ENCODE data around the gene LYRM1. TPM values are rescaled to one million over a fixed set of nuclear protein-coding genes. Genes with fewer than 3 reads are reported as not detected.

Gene LYRM1
- total and polyA plus RNA-seq, 2 experiments from 2014 or later: 18.7 to 24.8 TPM

GRCh38 chr16:20903899-20904506 is 3.4 kb downstream of the LYRM1 start:
- no peak for DNase-seq (ENCODE audit: low spot score)
- peaks cover 2% of the 10 kb centered on the region; the same call in 1 of the 3 replicates for H3K9me3 Mint-ChIP-seq
- Histone ChIP-seq H3K4me3 (no peak overlapping the region), H3F3A (replicated peaks; ENCODE audit: low read depth) (no peaks in the 10 kb centered on the region), H3K4me2 (peak overlapping the region; percentile 19), H2AFZ (no peak overlapping the region), H4K20me1 (replicated peaks; ENCODE audit: insufficient read depth) (peaks cover 4% of the 10 kb centered on the region), H3K27ac (ENCODE audit: low read depth) (no peak overlapping the region), H3K4me1 (ENCODE audit: insufficient read depth) (peaks cover 34% of the 10 kb centered on the region), H3K79me2 (replicated peaks; ENCODE audit: insufficient read depth) (peaks cover 41% of the 10 kb centered on the region), H3K9me2 (ENCODE audit: insufficient read depth) (no peaks in the 10 kb centered on the region), H3K36me3 (ENCODE audit: insufficient read depth) (no peaks in the 10 kb centered on the region), H3K27me3 (ENCODE audit: insufficient read depth) (no peaks in the 10 kb centered on the region)
- peaks cover 9% of the 10 kb centered on the region; the same call in 2 of the 3 replicates for H3K36me3 Mint-ChIP-seq (ENCODE audit: low read depth)
- peaks cover 6% of the 10 kb centered on the region for H3K27me3 Mint-ChIP-seq (ENCODE audit: insufficient read depth, low read depth, poor library complexity)
- no peak overlapping the region; the same call in 2 of the 3 replicates for H3K4me3 Mint-ChIP-seq
- H3K27ac Mint-ChIP-seq: no peak overlapping the region
- ATAC-seq: no peak
- H3K4me1 Mint-ChIP-seq: peaks cover 37% of the 10 kb centered on the region
- TF ChIP-seq CREB1 (CRISPR knock-in tag; IDR thresholded peaks at IDR 0.05; ENCODE audit: low read depth) (no peak), JUNB (IDR thresholded peaks at IDR 0.05; ENCODE audit: unreplicated experiment) (no peak), CTCF (conservative IDR thresholded peaks at IDR 0.05; ENCODE audit: low read depth in 2 of 2) (no peak), ETS1 (IDR thresholded peaks at IDR 0.05) (no peak), POLR2AphosphoS5 (IDR thresholded peaks at IDR 0.05; ENCODE audit: low read depth) (no peak), ZNF462 (CRISPR knock-in tag; IDR thresholded peaks at IDR 0.05) (no peak), NANOG (IDR thresholded peaks at IDR 0.05; ENCODE audit: borderline replicate concordance) (no peak)
